Activated CD8-positive, alpha-beta T cell treated with anti-CD3 and anti-CD28 coated beads, Interleukin-2, amount 10 ng/mL, durations not matched to agents 7 days and 5 days (primary cell): ENCODE results near the gene PRKAG2. TPM values are rescaled to one million over a fixed set of nuclear protein-coding genes. Genes with fewer than 3 reads are reported as not detected.
A peak's percentile ranks its signal among the peaks of the same experiment; 100 is the strongest.
"Not testable (repeated sequence)": the region's sequence is repeated elsewhere in the genome, so short reads cannot be mapped to it uniquely, and the experiment has no call there.

Experiments used
- ATAC-seq: fragments of 150-1000 bp; cut with Tn5 transposase; one replicate; pipeline ENCODE4 v1.10.0; 2021; ENCODE audit warnings: moderate library complexity
- CTCF ChIA-PET: fragments of 350-600 bp; sonication (Branson Sonifier 250); formaldehyde crosslinking; loops from one replicate; lab custom pipeline; 2021; ENCODE audit warnings: antibody characterized with exemption; lab: Charles Lee
- POLR2A ChIA-PET: fragments of 350-600 bp; sonication (Branson Sonifier 250); formaldehyde crosslinking; loops from one replicate; lab custom pipeline; 2021; ENCODE audit warnings: antibody characterized with exemption; lab: Charles Lee
- DNase-seq: peaks from one replicate; pipeline ENCODE4 v3.0.0-alpha.2; 2020
- H3K27ac Mint-ChIP-seq: one replicate; pipeline ENCODE4 v1.8.0; 2021; ENCODE audit warnings: mild to moderate bottlenecking, mixed read lengths
- H3K27me3 Mint-ChIP-seq: one replicate; pipeline ENCODE4 v1.8.0; 2021; ENCODE audit warnings: low read depth, mixed read lengths
- H3K36me3 Mint-ChIP-seq: one replicate; pipeline ENCODE4 v1.8.0; 2021; ENCODE audit warnings: low read depth, mixed read lengths
- H3K4me1 Mint-ChIP-seq: one replicate; pipeline ENCODE4 v1.8.0; 2021; ENCODE audit warnings: low read depth, mixed read lengths
- H3K4me3 Mint-ChIP-seq: one replicate; pipeline ENCODE4 v1.8.0; 2021; ENCODE audit warnings: mild to moderate bottlenecking, mixed read lengths
- H3K9me3 Mint-ChIP-seq: one replicate; pipeline ENCODE4 v1.8.0; 2022; ENCODE audit warnings: mixed read lengths; ENCODE audit not compliant: insufficient read depth
- total RNA-seq, 2 experiments: library from RNA; stranded (reverse); gene quantifications; one replicate each; pipeline ENCODE4 v1.2.3, GENCODE V29; 2021

Gene PRKAG2
- total RNA-seq, 2 experiments from 2014 or later, result 23.6 to 28.3 TPM

DNA sequence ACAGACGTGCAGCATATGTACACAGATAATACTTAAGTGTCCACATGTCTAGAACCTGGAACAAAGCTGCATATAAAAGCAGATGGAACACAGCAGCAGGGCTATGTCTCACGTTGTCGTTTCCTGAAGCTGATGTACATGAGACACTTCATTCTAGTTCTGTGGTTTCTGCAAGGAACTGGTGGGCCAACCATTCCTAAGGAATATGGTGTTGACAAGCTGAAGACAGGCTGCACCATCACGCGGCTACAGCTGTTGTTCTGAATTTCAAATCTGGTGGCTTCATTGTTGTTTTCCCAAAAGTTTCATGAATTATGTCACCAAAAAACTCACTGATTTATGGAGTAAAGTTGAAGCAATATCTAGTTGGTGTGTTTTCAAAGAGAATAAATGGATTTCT lies 33.7 kb downstream of the PRKAG2 start:
- ATAC-seq (no peak), DNase-seq (no peak)
- no peak overlapping the region for H3K27ac Mint-ChIP-seq
- H3K4me1 Mint-ChIP-seq, result peaks cover 6% of the 10 kb centered on the region
- no peaks in the 10 kb centered on the region for H3K36me3 Mint-ChIP-seq
- POLR2A ChIA-PET, result no interaction called here
- CTCF ChIA-PET, result no interaction called here
- H3K9me3 Mint-ChIP-seq, result no peaks in the 10 kb centered on the region
- H3K27me3 Mint-ChIP-seq, result no peaks in the 10 kb centered on the region
- no peak overlapping the region for H3K4me3 Mint-ChIP-seq

DNA sequence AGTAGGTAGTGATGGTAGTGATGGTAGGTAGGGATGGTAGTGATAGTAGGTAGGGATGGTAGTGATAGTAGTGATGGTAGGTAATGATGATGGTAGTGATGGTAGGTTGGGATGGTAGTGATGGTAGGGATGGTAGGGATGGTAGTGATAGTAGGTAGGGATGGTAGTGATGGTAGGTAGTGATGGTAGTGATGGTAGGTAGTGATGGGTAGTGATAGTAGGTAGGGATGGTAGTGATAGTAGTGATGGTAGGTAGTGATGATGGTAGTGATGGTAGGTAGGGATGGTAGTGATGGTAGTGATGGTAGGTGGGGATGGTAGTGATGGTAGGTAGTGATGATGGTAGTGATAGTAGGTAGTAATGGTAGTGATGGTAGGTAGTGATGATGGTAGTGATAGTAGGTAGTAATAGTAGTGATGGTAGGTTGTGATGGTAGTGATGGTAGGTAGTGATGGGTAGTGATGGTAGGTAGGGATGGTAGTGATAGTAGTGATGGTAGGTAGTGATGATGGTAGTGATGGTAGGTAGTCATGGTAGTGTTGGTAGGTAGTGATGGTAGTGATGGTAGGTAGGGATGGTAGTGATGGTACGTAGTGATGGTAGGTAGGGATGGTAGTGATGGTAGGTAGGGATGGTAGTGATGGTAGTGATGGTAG lies 35.4 kb downstream of the PRKAG2 start:
- DNase-seq, H3K27ac Mint-ChIP-seq, POLR2A ChIA-PET, CTCF ChIA-PET, H3K27me3 Mint-ChIP-seq, H3K9me3 Mint-ChIP-seq, ATAC-seq, H3K36me3 Mint-ChIP-seq, H3K4me3 Mint-ChIP-seq: not testable (repeated sequence)
- peaks cover 10% of the 10 kb centered on the region for H3K4me1 Mint-ChIP-seq

DNA sequence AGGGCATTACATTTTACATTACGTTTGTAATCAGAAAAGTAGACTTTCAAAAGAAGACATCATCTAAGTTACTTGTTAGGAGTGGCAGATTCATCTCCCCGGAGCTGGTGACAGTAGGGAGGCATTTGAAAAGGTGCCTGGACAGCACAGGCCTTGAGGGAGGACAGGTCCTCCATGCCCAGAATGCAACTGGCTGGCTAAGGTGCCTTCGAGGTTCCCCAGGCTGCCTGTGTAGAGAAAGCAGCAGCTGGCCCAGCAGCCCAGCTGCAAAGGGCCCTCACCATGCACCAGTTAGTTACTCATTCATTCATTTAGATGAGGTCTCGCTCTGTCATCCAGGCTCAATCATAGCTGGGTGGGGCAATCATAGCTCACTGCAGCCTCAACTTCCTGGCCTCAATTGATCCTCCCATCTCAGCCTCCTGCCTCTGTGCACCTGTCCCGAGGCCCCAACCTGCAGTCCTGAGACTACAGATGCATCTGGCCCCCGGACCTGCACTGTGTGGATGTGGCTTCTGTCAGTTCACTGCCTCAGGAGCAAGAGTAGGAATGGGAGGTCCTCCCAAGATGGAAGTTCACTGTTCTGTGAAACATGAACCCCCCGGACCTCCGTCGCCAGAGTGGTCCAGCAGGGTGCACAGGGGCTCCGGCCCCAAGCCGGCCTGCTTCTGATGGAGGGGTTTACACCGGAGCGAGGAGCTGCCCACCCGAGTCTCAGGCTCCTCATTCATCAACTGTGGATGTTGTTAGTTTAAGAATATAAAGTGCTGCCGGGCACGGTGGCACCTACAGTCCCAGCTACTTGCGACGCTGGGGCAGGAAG lies 36.6 kb downstream of the PRKAG2 start:
- Mint-ChIP-seq H3K36me3 (no peaks in the 10 kb centered on the region), H3K4me1 (peaks cover 10% of the 10 kb centered on the region), H3K27me3 (no peaks in the 10 kb centered on the region), H3K27ac (peak overlapping the region; percentile 84), H3K4me3 (peak overlapping the region; percentile 65), H3K9me3 (no peaks in the 10 kb centered on the region)
- ChIA-PET CTCF (interaction anchor here (1.2 to 1.8 kb wide), 2 partner anchors 11 to 58 kb away, joined by 6 read pairs; no protein-coding TSS in a partner anchor), POLR2A (interaction anchor here (1.2 kb wide), 1 partner anchor 19 kb away, joined by 3 read pairs; no protein-coding TSS in a partner anchor)
- DNase-seq (no peak), ATAC-seq (no peak)

DNA sequence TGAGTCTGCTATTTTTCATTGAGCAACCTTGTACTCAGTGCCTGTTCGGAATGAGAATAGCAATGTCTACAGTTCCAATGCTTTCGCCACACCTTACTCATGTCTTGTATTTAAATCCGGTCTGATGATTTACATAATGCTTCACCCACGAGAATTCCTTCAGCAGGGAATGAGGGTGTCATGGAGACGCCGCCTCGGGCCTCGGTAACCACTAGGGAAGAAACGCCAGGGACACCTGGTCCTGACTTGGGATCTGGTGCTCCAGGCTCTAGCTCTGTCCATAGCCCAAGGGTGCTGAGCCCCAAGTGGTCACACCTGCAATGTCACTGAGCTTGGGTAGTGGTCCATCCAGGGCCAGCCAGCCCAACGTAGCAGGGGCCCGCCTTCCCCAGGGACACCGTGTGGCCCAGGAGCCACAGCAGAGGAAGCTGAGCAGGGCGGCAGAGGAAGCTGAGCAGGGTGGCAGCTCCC lies 37.4 kb downstream of the PRKAG2 start:
- H3K27me3 Mint-ChIP-seq, result no peaks in the 10 kb centered on the region
- POLR2A ChIA-PET, result interaction anchor here (0.8 kb wide), 1 partner anchor 216 kb away, joined by 3 read pairs; no protein-coding TSS in a partner anchor
- CTCF ChIA-PET, result interaction anchor here (1.1 to 1.8 kb wide), 4 partner anchors 12 to 80 kb away, joined by 3 to 6 read pairs (median 5); no protein-coding TSS in a partner anchor
- DNase-seq (no peak), ATAC-seq (peak; percentile 9)
- H3K4me1 Mint-ChIP-seq, result peaks cover 16% of the 10 kb centered on the region
- peak overlapping the region; percentile 65 for H3K4me3 Mint-ChIP-seq
- H3K27ac Mint-ChIP-seq, result peak overlapping the region; percentile 84
- no peaks in the 10 kb centered on the region for H3K36me3 Mint-ChIP-seq
- no peaks in the 10 kb centered on the region for H3K9me3 Mint-ChIP-seq

DNA sequence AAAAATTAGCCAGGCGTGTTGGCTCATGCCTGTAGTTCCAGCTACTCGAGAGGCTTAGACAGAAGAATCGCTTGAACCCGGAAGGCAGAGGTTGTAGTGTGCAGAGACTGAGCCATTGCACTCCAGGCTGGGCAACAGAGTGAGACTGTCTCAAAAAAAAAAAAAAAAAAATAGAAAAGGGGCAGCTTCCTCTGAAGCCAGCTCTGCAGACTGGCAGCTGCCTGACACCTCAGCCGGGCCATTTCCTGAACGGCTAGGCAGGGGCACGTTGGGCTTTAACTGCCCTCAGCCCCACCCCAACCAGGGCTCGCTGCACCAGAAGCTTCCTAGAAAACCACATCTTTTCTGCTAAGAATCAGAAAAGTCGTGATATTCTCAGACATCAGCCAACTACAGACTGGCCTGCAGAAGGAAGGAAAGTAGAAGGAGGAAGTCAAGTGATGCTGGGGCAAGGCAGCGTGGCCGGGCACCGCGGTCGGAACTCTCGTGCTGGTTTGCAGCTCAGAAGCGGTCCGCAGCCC lies 38.0 kb downstream of the PRKAG2 start:
- ATAC-seq (peak; percentile 88), DNase-seq (peak; percentile 86)
- Mint-ChIP-seq H3K36me3 (no peaks in the 10 kb centered on the region), H3K9me3 (no peaks in the 10 kb centered on the region), H3K4me3 (peak overlapping the region; percentile 65), H3K4me1 (peaks cover 21% of the 10 kb centered on the region), H3K27me3 (no peaks in the 10 kb centered on the region), H3K27ac (peak overlapping the region; percentile 84)
- ChIA-PET CTCF (interaction anchor here (0.7 to 1.3 kb wide), 4 partner anchors 15 to 79 kb away, joined by 3 to 6 read pairs (median 4); no protein-coding TSS in a partner anchor), POLR2A (interaction anchor here (0.6 to 0.8 kb wide), 4 partner anchors 12 to 300 kb away, joined by 3 to 4 read pairs (median 3); no protein-coding TSS in a partner anchor)

DNA sequence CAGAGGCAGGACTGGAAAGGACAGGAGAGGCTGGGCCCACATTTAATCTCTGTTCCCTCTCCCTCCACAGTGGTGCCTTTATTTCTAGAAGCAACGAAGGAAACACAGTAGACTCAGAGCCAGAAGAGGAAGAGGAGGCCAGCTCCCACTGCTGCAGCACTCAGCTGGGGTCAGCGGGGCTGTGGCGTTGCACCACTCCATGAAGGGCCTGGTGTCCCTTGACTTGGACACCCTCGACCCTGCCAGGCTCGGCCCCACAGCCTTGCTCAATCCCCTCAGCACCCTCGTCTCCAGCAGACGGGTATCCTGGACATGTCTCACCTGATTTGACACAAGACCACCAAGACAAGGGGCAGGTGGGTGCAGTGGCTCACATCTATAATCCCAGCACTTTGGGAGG lies 38.8 kb downstream of the PRKAG2 start:
- POLR2A ChIA-PET, result interaction anchor here (0.7 kb wide), 1 partner anchor 238 kb away, joined by 3 read pairs; no protein-coding TSS in a partner anchor

DNA sequence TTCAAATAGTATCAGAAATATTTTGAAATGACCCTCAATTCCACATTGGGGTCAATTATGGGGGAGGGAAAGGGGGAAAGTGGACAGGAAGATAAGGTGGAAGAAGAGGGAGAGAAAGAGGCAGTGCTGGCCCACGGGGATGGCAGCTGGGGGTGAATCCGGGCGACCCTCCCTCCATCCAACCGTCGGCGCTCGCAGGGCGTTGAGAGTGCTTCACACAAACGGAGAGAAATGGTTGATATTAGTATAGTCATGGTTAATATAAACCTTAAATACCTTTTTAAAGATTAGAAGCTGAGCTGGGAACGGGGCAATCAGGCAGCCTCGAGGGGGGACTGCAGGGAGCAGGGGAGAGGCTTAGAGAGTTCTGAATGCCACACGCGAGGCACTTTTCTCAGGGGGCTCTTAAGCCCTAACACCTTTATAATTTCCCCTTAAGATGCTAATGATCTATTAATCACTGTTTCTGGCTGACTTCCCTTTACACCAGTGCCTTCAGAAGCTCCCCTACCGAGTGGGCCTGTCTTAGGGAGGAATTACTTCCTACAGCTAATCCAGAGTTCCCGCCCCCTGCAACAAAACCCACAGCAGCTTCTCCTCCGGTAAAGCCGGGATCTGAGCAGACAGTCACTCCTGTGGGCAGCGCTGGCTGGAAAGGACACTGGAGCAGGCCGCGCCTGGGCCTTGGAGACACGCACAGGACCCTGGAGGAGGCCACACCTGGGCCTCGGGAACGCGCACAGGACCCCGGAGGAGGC lies 39.5 kb downstream of the PRKAG2 start:
- no peak overlapping the region for H3K4me3 Mint-ChIP-seq
- CTCF ChIA-PET, result no interaction called here
- ATAC-seq, result no peak
- peak overlapping the region; percentile 84 for H3K27ac Mint-ChIP-seq
- POLR2A ChIA-PET, result no interaction called here
- no peaks in the 10 kb centered on the region for H3K36me3 Mint-ChIP-seq
- no peaks in the 10 kb centered on the region for H3K27me3 Mint-ChIP-seq
- peaks cover 27% of the 10 kb centered on the region for H3K4me1 Mint-ChIP-seq
- no peaks in the 10 kb centered on the region for H3K9me3 Mint-ChIP-seq
- DNase-seq, result no peak

More for the DNA sequence above, 38.8 kb downstream of the PRKAG2 start:
- peaks cover 26% of the 10 kb centered on the region for H3K4me1 Mint-ChIP-seq
- H3K4me3 Mint-ChIP-seq, result no peak overlapping the region
- H3K36me3 Mint-ChIP-seq, result no peaks in the 10 kb centered on the region
- CTCF ChIA-PET, result interaction anchor here (1.1 to 1.3 kb wide), 2 partner anchors 14 to 78 kb away, joined by 3 to 4 read pairs; no protein-coding TSS in a partner anchor
- no peaks in the 10 kb centered on the region for H3K27me3 Mint-ChIP-seq
- no peak for DNase-seq
- ATAC-seq, result no peak
- H3K27ac Mint-ChIP-seq, result peak overlapping the region; percentile 84
- H3K9me3 Mint-ChIP-seq, result no peaks in the 10 kb centered on the region

DNA sequence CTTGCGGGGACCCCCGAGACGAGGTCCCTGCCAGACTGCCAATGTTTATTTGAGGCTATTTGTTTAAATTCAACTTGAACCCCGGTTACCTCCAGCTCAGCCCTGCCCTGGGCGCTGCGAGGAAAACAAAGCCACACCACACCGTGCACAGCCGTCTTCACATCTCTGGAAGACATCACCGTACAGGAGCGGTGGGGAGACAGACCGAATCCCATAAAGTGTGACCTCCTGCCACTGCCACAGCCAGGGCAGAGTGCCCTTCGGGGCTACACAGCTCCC lies 40.0 kb downstream of the PRKAG2 start:
- ATAC-seq (no peak), DNase-seq (no peak)
- CTCF ChIA-PET, result no interaction called here
- POLR2A ChIA-PET, result no interaction called here
- no peaks in the 10 kb centered on the region for H3K36me3 Mint-ChIP-seq
- H3K27ac Mint-ChIP-seq, result no peak overlapping the region
- no peak overlapping the region for H3K4me3 Mint-ChIP-seq
- H3K9me3 Mint-ChIP-seq, result no peaks in the 10 kb centered on the region
- H3K4me1 Mint-ChIP-seq, result peaks cover 27% of the 10 kb centered on the region
- no peaks in the 10 kb centered on the region for H3K27me3 Mint-ChIP-seq

DNA sequence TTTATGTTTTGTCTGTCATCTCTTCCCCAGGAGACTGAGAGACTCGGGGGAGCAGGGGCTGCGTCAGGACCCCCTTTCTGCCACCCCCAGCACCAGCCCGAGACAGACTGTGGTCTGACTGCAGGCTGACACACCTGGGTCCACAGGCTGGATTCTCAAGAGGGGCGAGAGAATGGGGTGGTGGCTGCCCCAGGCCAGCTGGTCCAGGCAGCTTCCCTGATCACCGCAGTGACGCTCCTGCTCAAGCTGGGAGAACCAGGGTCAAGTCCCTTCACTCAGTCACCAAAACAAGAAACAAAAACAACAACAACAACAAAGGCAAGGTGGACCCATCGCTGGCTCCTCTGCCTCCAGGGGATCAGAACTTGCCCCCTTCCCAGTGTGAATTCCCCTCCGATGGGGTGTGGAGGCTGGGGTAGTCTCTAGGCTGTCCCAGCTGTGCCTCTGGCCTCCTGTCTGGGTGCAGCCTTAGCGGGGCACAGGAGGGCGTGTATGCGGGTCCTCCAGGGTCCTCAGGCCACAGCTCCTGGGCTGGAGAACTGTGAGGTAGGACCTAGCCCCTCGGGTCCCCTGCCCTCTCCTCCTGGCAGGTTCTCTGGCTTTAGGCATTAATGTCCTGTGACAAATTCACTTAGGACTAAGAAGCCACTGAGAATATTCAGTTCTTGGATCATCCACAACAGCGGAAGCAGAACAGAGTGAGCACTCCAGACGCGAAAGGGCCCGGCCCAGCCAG lies 40.6 kb downstream of the PRKAG2 start:
- H3K4me1 Mint-ChIP-seq, result peaks cover 27% of the 10 kb centered on the region
- no peak overlapping the region for H3K27ac Mint-ChIP-seq
- ChIA-PET CTCF (no interaction called here), POLR2A (no interaction called here)
- no peak overlapping the region for H3K4me3 Mint-ChIP-seq
- H3K27me3 Mint-ChIP-seq, result no peaks in the 10 kb centered on the region
- DNase-seq (no peak), ATAC-seq (no peak)
- no peaks in the 10 kb centered on the region for H3K36me3 Mint-ChIP-seq
- no peaks in the 10 kb centered on the region for H3K9me3 Mint-ChIP-seq

DNA sequence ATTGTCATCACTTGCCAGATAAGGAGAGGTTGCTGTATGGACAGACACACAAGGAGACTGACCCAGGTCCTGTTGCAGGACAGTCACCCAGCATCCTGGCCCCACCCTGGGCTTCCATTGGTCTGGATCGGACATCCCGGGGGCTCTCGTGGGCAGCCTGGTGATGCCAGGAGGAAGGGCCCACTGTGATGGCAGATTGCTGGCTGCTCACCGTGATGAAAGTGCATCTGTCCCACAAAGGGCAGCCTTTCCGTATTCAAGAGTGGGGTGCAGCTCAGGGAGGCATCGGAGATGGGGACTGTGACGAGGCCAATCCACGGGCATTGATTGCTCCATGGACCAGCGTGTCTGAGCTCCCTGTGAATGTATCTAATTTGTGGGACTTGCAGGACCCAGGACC lies 41.3 kb downstream of the PRKAG2 start:
- Mint-ChIP-seq H3K4me1 (peaks cover 27% of the 10 kb centered on the region), H3K27ac (no peak overlapping the region), H3K27me3 (no peaks in the 10 kb centered on the region), H3K9me3 (no peaks in the 10 kb centered on the region), H3K36me3 (no peaks in the 10 kb centered on the region), H3K4me3 (no peak overlapping the region)
- ATAC-seq, result no peak
- DNase-seq, result no peak
- ChIA-PET POLR2A (no interaction called here), CTCF (no interaction called here)
